Spleen (tissue), 7 donors: ENCODE results near the gene DGKB.

Experiments
- CTCF ChIP-seq, 11 experiments: fragments of 200-600 bp in 7 of 11; fragments of 450-650 bp in 4 of 11; sonication (generic) in 4 of 11; IDR thresholded peaks in 8 of 11; conservative IDR thresholded peaks in 3 of 11; 1 replicate in 7 of 11; 2 replicates in 4 of 11; pipeline versions ENCODE4 v1.4.0 to v1.8.0; 2016 to 2021; ENCODE audit warnings: antibody characterized with exemption in 11 of 11, inconsistent platforms in 4 of 11, mild to moderate bottlenecking in 1 of 11
- POLR2AphosphoS5 ChIP-seq, 3 donors: sonication (generic); formaldehyde crosslinking; IDR thresholded peaks; one replicate each; pipeline ENCODE4 v1.5.1; 2017; ENCODE audit warnings: antibody characterized with exemption in 3 of 3
- donor health status: DM: no; HTN: no; CAD: no; lungs with moderate emphysema.
- donor health status: DM: no; HTN: no; CAD: no.
- donor health status: DM: no; HTN: no; CAD: no.

- TF ChIP-seq CTCF (IDR thresholded peaks at IDR 0.05 in 8 of 11, conservative IDR thresholded peaks at IDR 0.05 in 3 of 11) (no peak), POLR2AphosphoS5 (IDR thresholded peaks at IDR 0.05) (no peak)
Measured at GRCh38 chr7:14389181-14389591, 513.4 kb downstream of the DGKB start.
